ENCODE results near the gene CAMK4.
"Not testable (repeated sequence)": the region's sequence is repeated elsewhere in the genome, so short reads cannot be mapped to it uniquely, and the experiment has no call there.

CAMK4 gene

DNA sequence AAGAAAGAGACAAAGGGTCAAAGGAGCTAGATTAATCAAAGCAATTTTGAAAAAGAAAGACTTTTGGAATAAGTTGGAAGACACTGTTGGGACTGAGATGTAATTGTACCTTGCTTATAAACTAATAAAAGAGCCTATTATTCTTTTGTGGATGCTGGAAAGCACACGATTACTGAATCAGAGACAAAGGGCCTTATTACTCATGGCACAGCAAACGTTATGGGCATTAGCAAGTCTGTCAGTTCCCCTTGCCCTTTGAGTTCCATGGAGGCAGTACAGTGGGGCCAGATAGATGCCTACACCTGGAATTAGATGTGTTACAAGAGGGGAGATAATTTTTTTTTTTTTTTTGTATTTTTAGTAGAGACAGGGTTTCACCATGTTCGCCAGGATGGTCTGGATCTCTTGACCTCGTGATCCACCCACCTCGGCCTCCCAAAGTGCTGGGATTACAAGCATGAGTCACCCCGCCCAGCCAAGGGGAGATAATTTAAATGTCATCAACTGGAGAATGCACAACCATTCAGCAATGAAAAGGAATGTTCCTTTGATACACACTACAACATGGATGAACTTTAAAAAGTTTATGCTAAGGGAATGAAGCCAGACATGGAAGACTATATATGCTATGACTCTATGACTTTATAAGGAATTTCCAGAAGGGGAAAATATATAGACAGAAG is 159.2 kb downstream of the CAMK4 start:
- no peak for DNase-seq (ENCODE audit: low read depth in 2 of 2)

DNA sequence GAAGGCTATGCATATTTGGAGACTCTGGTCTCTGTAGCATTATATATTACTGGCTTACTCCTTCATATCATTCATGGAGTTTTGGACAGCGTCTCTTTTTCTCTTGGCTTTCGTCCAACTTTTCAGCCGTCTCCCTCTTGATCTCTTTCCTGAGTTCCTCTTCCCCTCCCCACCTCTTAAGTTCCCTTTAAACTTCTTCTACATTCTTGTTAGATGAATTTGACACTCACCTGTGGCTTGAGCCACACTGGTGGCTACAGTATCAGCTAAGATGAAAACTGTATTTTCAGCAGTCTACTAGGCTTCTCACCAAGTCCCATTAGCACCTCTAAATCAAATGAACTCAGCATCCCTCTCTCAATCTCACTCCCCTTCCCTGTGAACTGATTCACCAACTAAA is 160.0 kb downstream of the CAMK4 start:
- DNase-seq (ENCODE audit: low read depth in 2 of 2), result no peak

DNA sequence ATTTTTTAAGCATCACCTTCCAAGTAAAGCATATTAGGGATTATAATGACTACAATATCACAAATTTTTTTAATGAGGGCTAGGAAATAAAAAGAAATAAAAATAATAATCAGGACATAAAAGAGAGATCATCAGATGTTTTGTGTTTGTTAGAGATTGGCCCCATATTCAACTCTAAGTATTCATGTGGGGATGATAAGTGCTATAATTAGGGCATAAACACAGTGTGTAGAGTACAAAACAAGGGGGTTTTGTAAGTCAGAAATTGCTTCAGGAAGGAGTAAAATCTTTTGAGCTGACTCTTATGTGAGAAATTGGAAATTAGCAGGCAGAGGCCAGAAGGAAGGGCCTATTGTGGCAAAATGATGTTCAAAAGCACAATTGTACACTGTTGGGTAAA is 160.9 kb downstream of the CAMK4 start:
- DNase-seq (ENCODE audit: low read depth in 2 of 2), result no peak

DNA sequence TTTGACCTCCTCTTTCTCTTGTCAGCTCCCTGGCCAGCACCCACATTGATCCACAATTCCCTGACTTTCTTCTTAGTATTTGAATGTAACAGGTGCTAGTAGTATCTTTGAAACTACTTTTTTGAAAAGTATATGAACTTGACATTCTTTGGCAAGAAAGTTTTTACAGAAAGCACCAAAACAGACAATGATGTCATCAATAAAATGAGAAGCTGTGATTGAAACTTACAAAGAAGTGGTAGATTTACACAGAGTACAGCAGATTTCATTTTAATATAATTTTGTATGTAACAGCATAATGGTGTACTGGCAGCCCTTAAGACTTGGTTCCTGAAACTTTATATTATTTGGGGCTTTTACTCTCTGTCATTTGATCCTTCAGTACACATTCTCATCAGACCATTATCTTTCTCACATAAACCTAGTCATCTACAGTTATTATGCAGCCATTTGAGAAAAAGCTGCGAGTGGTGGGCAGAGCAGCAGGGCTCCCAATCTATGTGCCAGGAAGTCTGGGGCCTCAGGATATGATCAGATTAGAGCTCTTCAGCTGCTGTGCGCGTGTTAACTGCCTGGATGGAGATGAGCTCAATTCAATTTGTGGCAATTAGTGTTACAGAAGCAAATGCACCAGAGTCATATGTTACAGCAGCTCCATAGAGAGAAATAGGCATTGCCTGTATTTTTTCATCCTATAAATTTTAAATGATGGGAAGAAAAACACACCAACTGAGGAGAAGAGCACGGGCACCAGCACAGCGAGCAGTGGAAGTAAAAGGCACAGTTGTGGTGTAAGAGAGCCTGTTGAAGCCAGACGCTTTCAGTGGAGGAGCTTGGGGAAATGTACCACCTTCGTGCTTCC is 162.0 kb downstream of the CAMK4 start:
- no peak for DNase-seq (ENCODE audit: low read depth in 2 of 2)

DNA sequence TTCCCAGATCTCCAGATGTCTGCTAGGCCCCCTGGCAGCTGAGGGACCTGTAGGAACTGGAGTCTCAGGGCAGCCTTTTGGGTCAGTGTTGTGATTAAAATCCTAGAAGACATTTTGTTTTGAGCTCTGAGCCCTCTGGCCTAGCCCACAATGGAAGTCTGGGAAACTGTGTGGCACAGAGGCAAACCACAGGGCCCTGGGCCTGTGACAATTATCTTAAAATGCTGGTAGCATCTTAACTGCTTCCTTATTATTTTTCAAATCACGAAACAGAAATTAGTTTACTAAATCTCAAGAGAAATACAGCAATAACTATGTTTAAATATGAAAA is 162.6 kb downstream of the CAMK4 start:
- DNase-seq (ENCODE audit: low read depth in 2 of 2), result no peak

DNA sequence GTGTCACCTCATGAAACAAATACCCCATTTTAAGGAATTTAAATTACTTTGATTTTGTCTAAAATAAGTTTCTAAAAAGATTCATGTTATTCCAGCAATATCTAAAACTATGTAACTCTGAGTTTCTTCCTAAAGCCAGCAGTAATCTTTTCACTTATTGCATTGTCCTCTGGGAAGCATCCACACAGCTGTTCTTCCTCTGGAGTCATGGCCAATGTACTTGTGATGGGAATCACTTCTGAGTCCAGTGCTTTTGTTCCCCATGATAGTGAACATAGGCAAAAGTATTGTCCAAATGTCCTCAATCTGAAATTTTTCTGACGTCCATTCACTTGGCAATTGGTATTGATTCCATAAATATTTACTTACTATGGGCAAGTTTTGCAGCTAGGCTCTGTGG is 163.2 kb downstream of the CAMK4 start:
- no peak for DNase-seq (ENCODE audit: low read depth in 2 of 2)

DNA sequence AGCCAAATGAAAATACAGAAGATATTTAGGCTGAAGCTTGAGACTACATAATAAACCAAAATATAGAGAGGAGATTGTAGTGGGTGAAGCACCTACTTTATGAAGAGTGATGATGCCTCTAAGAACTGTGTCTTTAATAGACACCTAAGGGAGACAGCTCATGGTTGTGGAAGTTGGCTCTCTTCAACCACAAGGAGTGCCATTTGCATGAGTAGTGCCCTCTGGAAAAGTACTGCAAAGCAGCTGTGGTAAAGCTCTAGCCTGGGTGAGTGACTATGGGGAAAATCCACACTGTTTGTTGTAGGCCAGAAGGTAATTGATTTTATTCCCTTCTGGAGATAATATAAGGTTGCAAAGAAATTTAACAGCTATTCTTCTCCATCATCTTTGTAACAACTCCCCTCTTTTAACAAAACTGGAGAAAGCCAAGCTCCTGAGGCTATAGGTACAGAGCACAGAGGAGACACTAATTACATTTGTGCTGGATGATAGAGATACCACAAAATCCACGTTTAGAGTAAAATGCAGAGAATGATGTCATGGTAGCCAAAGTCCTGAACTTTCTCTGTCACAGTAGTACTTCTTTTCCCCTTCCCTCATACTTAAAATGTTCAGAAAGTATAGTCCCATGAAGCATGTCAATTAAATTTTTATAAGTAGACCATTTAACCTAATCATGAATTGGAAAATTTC is 165.4 kb downstream of the CAMK4 start:
- DNase-seq (ENCODE audit: low read depth in 2 of 2), result no peak

DNA sequence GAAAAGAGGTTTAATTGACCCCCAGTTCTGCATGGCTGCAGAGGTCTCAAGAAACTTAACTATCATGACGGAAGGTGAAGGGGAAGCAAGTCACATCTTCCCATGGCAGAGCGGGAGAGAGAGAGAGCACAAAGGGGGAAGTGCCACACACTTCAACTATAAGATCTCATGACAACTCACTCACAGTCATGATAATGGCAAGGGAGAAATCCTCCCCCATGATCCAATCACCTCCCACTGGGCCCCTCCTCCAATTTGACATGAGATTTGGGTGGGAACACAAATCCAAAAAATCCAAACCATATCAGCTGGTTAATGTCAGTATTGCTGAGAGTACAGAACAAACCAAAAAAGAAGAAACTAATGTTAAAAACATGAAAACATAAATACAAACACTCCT is 168.0 kb downstream of the CAMK4 start:
- DNase-seq (ENCODE audit: low read depth in 2 of 2), result no peak

DNA sequence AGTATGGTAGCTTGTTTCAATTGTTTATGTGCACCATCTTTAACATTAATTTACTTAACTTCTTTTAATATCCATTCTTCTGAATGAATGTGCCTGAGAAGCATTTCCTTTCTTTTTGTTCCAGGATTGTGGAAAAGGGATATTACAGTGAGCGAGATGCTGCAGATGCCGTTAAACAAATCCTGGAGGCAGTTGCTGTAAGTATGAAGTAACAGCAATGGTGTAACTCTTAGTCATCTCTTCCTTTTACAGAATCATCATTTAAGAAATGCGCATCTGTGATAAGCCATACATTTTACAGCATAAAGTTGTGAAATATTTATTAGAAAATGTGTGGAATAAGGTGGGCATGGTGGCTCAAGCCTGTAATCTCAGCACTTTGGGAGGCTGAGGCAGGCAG is 170.4 kb downstream of the CAMK4 start:
- DNase-seq (ENCODE audit: low read depth in 2 of 2), result no peak

DNA sequence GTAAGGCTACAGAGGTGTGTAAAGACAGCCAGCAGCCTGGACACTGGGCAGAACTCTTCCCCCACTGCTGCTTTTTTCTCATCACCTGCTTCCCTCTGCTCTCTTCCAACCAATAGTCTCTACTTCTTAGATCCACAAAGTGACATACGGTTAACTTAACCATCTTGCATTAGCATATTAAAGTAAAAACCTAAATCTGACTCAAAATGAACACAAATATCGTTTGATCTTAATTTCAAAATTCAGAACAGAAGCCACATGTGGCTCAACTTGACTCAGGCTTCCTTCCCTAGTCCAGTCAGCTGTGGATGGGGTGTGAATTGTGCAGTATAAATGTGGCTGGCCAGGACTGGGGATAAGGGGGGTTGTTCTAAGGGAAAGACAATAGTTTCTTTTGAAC is 173.8 kb downstream of the CAMK4 start:
- no peak for DNase-seq (ENCODE audit: low read depth in 2 of 2)

DNA sequence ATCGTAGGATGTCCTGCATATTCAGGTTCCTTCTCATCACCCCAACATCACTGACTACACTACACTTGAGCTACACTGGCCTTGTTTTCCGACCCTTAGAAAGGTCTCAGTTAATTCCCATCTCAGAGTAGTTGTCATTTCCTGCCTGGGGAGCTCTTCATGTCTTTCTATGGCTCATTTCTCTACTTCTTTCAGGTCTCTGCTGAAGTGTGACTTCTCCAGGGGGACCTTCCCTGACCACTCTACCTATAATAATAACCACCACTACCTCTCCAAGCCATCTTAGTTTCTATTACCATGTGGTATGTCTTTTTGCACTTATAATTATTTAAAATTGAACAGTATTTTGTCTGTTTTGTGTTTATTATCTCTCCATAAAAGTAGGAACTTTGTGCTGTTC is 174.9 kb downstream of the CAMK4 start:
- DNase-seq (ENCODE audit: low read depth in 2 of 2), result no peak

DNA sequence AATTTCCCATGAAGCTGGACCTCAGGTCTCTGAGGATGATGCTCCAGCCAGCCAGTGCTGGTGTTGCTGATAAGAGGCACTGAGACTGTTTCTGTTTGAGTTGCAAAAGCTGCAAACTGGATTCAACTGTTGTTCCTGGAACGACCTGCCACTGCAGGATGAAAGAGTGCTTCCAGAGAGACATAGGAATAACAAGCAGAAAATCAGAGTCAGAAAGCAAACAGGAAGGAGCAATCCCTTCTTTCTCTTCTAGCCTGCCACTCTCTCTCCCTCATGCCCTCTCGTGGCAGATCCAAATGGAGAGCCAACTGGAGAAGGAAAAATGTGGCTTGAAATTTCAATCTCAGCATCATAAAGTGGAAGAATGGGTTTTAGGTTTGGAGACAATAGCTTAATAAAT is 177.7 kb downstream of the CAMK4 start:
- DNase-seq (ENCODE audit: low read depth in 2 of 2), result no peak

DNA sequence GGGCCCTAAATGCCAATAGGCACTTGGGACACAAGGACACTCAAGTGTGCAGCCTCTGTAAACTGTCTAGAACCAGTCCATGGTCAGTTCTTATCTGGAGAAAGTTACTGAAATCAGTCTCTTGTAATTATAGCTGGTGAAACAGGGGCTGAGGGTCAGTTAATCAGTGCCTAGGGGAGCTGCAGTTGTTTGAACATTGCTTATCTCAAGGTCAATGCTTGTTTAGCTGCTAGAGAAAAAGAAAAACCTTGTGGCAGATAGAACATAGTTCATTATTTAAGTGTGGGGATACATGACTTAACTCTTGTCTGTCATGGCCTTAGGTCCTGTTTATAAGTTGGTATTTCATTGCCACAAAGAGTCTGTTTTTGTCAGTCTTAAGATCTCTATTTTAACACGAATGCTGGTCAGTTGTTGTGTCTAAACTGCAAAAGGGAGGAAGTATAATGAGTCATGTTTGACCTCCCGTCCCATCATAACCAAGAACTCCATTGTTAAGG is 180.1 kb downstream of the CAMK4 start:
- DNase-seq (ENCODE audit: low read depth in 2 of 2), result no peak

DNA sequence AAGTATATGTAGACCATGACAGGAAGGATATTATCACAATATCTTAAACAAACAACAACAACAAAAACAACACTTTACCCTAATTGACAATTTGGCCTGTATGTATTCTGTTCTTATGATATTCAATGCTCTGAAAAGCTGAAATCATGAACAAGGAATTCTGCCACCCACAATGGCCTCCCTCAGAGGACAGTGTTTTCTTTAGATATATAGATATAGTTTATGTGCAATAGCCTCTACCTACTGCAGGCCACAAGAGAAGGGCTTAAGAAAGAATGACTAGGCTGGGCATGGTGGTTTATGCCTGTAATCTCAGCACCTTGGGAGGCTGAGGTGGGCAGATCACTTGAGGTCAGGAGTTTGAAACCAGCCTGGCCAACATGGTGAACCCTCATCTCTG is 183.4 kb downstream of the CAMK4 start:
- DNase-seq (ENCODE audit: low read depth in 2 of 2), result no peak

DNA sequence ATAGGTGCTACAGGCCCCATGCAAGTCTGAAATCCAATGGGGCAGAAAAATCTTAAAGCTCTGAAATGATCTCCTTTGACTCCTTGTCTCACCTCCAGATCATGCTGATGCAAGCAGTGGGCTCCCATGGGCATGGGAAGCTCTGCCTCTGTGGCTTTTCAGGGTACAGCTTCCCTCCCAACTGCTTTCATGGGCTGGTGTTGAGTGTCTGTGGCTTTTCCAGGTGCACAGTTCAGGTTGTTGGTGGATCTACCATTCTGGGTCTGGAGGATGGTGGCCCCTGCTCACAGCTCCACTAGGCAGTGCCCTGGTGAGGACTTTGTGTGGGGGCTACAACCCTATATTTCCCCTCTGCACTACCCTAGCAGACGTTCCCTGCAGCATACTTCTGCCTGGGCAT is 184.6 kb downstream of the CAMK4 start:
- DNase-seq (ENCODE audit: low read depth in 2 of 2), result no peak

DNA sequence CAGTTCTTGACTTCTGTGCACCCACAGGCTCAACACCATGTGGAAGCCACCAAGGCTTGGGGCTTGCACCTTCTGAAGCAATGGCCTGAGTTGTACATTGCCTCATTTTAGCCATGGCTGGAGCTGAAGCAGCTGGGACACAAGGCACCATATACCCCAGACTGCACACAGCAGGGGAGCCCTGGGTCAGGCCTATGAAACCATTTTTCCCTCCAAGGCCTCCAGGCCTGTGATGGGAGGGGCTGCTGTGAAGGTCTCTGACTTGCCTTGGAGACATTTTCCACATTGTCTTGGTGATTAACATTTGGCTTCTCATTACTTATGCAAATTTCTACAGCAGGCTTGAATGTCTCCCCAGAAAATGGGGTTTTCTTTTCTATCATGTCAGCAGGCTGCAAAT is 185.1 kb downstream of the CAMK4 start:
- DNase-seq (ENCODE audit: low read depth in 2 of 2), result not testable (repeated sequence)

DNA sequence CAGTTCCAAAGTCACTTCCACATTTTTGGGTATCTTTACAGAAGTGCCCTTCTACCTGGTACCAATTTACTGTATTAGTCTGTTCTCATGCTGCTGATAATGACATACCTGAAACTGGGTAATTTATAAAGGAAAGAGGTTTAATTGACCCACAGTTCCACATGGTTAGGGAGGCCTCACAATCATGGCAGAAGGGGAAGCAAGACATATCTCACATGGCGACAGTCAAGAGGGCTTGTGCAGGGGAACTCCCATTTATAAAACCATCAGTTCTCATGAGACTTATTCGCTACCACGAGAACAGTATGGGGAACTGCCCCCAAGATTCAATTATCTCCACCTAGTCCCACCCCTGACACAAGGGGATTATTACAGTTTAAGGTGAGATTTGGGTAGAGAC is 185.9 kb downstream of the CAMK4 start:
- not testable (repeated sequence) for DNase-seq (ENCODE audit: low read depth in 2 of 2)

DNA sequence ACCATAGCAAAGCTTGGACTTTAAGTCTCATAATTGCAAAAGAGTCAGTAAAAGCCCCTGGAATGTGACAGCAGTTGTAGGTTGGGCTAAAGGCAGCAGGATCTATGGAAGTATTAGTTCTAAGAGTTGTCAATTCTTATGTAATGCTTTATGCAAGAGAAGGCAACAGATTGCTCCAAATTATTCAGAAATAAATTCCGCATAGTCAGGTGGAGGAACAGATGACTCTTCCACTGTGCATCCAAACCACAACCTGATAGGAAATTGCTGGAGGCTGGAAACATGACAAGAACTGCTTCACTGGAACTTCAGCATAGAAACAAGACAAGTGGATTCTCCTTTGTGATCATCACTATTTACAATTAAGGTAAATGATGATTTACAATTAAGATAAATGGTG is 187.1 kb downstream of the CAMK4 start:
- no peak for DNase-seq (ENCODE audit: low read depth in 2 of 2)

DNA sequence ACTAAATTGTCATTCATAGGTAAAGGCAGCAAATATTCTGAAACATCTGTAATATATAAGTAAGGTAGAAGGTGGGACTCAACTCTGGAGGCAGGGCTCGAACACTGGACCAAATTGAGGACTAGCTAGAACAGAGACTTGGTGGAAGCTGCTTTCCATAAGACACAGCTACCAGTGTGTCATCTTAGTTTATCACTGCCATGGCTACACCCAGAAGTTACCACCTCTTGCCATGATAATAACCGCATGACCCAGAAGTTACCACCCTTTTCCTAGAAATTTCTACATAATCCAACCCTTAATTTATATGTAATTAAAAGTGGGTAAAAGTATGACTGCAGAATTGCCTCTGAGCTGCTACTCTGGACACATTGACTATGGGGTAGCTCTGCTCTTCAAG is 188.4 kb downstream of the CAMK4 start:
- no peak for DNase-seq (ENCODE audit: low read depth in 2 of 2)

DNA sequence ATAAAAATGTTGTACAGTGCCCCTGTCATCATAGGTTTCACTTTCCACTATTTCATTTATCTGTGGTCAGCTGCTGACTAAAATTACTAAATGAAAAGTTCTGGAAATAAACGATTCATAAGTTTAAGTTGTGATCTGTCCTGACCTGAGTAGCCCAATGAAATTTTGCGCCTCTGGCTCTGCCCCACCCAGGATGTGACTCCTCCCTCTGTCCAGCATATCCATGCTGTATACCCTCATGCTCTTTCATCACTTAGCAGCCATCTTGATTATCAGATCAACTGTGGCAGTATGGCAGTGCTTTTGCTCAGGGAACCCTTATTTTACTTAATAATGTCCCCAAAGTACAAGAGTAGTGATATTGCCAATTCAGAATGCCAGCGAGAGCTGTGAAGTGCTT is 190.9 kb downstream of the CAMK4 start:
- no peak for DNase-seq (ENCODE audit: low read depth in 2 of 2)

DNA sequence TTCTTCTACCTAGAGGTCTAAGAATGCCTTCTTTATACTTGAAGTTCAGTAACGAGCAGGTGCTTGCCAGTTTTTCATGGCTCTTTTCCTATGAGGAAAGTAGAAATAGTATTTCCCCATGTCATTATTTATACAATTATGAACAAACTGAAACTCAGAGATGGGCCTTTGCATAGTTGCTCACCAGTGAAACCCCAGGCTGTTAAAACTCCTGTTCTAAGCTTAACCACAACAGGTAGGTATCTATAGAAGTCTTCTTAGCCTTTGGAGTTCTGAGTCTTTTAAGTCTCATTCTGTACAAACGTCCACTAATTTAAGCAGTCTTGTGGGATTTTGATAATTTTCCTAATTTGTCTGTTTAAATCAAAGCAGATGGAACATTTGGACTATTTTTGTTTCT is 198.1 kb downstream of the CAMK4 start:
- no peak for DNase-seq (ENCODE audit: low read depth in 2 of 2)

DNA sequence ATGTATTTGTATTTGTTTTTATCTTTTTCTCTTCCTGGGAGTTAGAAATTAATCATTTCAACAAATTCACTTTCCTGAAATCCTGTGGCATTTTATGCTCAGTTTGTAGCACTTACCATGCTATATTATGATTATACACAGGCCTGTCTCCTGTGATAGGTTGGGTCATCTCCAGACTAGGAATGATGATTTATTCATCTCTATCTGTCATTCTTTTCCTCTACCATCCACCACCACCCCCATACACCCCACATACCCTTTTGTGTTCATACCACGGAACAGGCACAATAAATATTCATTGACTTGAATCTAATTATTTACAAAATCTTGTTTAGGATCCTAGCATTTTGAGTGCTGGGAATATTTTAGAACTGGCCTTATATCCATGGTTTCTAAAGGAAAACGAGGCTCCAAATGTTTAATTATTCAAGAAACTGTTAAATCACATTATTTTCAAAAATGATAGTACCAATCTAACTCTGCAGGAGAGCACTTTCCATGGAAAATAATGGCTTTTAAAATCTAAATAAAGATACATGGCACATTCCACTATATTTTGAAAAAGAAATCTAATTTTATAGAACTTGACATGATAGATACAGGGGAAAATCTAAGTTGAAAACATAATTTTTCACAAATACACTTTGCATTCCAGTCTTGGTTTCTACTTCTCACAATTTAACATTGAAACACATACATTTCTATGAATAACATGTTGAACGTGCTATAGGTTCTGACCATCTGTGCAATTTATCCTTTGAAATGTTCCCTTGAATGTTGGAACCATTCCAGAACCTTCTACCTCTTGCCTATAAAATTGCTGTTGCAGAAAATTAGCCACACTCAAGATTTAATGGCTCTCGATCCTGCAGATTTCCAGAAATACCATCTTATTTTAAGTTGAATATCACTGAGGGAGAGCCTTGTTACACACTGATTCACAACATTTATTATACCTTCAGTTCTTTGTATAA is 198.8 kb downstream of the CAMK4 start:
- DNase-seq (ENCODE audit: low read depth in 2 of 2), result no peak

All from stimulated activated CD8-positive, alpha-beta memory T cell treated with anti-CD3 and anti-CD28 coated beads, Interleukin-7, amount 100 ng/mL, for 1 hour (primary cell).